Stimulated activated memory B cell treated with anti-CD40 and anti-IgM and Interleukin-4, amounts not matched to agents 10 μg/mL and 1 μg/mL and 100 μg/mL, for 72 hours (primary cell): ENCODE data around the gene NWD2.
"Not testable (repeated sequence)": the region's sequence is repeated elsewhere in the genome, so short reads cannot be mapped to it uniquely, and the experiment has no call there.

Experiments
- ATAC-seq: fragments of 150-1000 bp; cut with Tn5 transposase; 2 replicates; pipeline ENCODE4 v1.10.0; 2021
- H3K27ac Mint-ChIP-seq: one replicate; pipeline ENCODE4 v1.8.0; 2022; ENCODE audit warnings: mild to moderate bottlenecking, mixed read lengths
- H3K27me3 Mint-ChIP-seq: one replicate; pipeline ENCODE4 v1.8.0; 2022; ENCODE audit warnings: mixed read lengths
- H3K36me3 Mint-ChIP-seq: one replicate; pipeline ENCODE4 v1.8.0; 2022; ENCODE audit warnings: mixed read lengths
- H3K4me1 Mint-ChIP-seq: one replicate; pipeline ENCODE4 v1.8.0; 2022; ENCODE audit warnings: mixed read lengths
- H3K4me3 Mint-ChIP-seq: one replicate; pipeline ENCODE4 v1.8.0; 2022; ENCODE audit warnings: mild to moderate bottlenecking, moderate library complexity, mixed read lengths
- H3K9me3 Mint-ChIP-seq: one replicate; pipeline ENCODE4 v1.8.0; 2022; ENCODE audit warnings: mixed read lengths

Gene NWD2

DNA sequence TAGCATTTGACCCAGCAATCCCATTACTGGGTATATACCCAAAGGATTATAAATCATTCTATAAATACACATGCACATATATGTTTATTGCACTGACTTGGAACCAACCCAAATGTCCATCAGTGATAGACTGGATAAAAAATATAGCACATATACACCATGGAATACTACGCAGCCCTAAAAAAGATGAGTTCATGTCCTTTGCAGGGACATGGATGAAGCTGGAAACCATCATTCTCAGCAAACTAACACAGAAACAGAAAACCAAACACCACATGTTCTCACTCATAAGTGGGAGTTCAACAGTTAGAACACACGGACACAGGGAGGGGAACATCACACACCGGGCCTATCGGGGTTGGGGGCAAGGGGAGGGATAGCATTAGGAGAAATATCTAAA, 250.8 kb downstream of the NWD2 start:
- H3K4me1 Mint-ChIP-seq, ATAC-seq, H3K27me3 Mint-ChIP-seq, H3K36me3 Mint-ChIP-seq, H3K9me3 Mint-ChIP-seq, H3K4me3 Mint-ChIP-seq, H3K27ac Mint-ChIP-seq: not testable (repeated sequence)
